ENCODE data around the gene URB1.
"Not testable (repeated sequence)": the region's sequence is repeated elsewhere in the genome, so short reads cannot be mapped to it uniquely, and the experiment has no call there.

The URB1 gene

DNA sequence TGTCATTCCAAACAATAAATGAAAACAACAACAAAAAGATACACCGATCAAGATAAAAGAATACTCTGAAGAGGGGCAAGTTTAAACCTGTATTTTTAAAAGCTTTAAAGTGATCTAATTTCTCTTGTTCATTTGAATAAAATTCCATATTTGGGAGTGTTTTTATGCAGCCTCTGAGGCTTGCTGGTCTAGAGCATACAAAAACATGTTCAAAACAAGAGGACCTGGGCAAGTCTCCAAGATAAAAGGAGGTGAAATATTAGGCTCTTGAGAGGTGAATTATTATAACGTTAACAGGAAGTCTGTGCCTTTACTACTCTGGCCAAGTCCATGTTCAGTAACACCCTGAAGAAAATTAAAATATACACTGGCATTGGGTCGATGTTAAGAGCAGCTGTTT lies 20.1 kb downstream of the URB1 start:
- no peak for DNase-seq

GRCh38 chr21:32371913-32372314 lies 20.9 kb downstream of the URB1 start:
- peak; percentile 81 to 95 (median 92) for DNase-seq

DNA sequence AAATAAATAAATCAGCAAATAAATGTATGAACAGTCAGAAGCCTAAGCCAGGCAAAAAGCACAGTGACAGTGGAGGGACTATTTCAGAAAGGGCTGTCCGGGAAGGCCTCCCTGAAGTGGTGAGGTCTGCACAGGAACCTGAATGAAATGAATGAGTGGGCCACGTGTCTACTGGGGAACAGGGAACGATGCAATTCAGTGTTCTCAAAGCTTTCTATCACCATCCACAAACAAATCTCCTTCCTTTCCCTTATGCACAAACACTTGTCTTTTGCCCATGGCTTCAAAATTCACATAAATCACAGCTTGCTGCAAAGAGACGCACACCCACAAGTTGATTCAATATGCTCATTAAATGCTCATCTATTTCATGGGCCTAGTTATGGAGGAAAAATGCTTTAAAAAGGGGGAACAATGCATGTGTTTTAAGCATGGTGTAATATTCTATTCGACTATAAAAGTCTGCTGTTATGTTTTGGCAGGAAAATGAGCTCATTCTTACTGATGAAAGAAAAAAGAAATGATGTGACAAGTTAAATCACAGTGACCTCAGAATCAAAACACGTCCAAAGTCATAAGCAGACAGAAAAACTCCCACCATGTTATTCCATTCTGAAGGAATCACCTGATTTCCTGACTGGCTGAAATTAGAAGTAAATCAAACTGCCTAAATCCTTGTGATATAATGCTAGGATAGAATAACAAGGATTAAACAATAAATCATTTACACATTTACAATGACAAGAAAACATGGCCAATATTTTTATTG lies 21.6 kb downstream of the URB1 start:
- peak; percentile 32 to 75 (median 72) for DNase-seq

DNA sequence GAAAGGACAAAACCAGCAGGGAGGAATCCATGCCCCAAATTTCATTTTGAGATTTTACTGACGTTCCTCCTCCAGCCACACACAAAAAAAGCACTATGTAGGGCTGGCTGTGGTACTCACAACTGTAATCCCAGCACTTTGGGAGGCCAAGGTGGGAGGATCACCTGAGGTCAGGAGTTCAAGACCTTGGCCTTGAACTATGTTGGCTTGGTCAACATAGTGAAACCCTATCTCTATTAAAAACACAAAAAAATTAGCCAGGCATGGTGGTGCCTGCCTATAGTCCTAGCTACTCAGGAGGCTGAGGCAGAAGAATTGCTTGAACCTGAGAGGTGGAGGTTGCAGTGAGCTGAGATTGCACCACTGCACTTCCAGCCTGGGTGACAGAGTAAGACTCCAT lies 23.9 kb downstream of the URB1 start:
- not testable (repeated sequence) for DNase-seq

GRCh38 chr21:32368386-32368785 lies 24.4 kb downstream of the URB1 start:
- no peak for DNase-seq

DNA sequence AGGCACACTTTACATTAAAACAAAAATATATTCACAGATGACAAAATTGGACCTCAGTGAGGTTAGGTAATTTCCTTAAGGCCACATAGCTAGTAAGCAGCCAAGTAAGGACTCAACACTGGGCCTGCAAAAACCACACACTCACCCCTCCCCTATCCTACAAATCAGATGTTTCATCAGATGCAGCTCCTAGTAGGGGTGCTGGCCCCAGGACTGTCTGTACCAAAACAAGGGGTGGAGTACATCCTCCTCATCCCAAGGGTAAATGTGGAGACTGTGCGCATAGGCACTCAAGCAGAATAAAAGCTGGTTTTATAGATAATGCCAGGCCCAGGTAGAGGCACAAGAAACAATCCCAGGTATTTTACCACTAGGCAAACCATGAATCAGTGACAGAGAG lies 25.7 kb downstream of the URB1 start:
- no peak for DNase-seq

DNA sequence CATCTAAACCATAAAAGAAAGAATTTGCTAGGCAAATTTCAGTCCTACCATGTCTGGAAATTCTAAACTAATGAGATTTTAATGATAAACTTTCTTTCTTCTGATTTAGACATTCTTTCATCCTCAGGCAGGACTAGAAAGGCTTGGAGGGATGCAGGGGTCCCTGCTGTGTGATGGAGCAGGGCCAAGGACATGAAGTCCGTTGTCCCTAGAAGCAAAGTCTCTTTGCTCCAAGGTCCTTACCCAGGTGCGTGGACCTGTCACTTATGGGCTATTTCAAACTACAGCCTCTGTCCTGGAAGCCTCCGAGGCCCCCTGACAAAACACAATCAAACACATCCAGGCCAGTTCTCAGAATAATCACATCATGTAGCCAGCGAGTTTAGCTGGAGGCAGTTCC lies 26.6 kb downstream of the URB1 start:
- no peak for DNase-seq

DNA sequence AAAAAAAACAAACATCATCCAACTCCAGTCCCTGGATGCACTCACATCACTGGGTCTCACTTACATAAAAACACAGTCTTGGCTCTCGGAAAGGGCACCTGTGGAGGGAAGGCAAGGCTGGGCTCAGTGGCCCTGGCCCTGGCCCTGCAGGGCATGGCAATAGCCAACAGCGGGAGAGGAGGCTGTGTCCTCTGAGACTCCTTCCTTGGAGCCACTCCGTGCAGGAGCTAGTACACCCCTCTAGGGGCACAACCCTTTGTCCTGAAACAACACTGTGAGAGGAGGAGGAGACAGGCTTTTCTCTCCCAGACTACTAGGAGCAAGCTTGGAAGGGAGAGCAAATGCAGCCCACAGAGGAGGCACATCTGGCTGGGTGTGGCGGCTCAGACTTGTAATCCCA lies 28.0 kb downstream of the URB1 start:
- DNase-seq = no peak

- DNase-seq = no peak
These were observed 28.4 kb downstream of the URB1 start for GRCh38 chr21:32364387-32364786.

GRCh38 chr21:32360401-32360975 lies 32.3 kb downstream of the URB1 start:
- DNase-seq = no peak

DNA sequence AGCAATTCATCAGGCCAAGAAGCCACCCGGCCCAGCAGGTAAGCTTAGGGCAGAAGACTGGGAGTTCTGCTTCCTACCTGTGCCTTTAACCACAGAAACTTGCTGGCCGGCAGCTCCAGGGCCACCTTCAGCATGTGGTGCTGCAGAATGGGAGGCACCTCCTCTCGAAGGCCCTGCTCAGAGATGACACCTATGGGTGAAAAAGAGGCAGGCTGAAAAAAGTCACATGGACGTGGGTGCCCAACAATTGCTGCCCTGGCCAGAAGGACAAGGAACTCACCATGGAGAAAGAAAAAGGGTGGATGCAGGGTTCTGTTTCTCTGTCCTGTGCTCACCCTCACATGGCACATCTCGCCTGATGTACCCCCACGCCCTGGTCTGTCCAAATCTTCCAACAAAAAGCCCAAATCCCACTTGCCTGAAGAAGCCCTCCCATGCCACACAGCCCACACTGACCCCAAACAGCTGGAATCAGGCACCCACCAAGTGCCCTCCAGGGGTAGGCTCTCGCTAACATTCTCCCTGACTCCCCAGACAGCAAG lies 33.0 kb downstream of the URB1 start:
- DNase-seq = peak in 2 of 3 donors; percentile 1 to 6

DNA sequence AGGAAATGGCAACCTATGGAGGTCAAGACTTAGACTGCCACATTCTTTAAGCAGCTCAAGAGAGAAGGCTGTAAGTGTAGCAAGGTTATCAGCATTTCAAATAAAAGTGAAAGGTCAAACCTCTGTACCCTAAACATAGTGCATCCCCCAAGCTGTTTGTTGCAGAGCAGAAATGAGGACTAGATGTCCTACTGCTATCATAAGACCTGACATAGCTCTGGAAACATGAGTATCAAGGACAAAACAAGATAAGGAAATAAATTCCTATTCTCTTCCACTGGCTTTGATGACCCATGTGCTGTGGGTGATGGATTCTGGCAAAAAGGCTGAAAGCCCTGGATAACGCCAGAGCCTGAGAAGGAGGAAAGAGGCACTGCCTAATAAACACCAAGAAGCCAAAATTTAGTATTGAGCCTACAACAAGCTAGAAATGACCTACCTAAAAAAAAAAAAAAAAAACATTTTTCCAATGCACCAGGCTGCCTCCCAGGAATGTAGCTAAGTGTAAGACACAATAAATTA lies 35.9 kb downstream of the URB1 start:
- no peak for DNase-seq

GRCh38 chr21:32353002-32353711 lies 39.7 kb downstream of the URB1 start:
- no peak for DNase-seq

DNA sequence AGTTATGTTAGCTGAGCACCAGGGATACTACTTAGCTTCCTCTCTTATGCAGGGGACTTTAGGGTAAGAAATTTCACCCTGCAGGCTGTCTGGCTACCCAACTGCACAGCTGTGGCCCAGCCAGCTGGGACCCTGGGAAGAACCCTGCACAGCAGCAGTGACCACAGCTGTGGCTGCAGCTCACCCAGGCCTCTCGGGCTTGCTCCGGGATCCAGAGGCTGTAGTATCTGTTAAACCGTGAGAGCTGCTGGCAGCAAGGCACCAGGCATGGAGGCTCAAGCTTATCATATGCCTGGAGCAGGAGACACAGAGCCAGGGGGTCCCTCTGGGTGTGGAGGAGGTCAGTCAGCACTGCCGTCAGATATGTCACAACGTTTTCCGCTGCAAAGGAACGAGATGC lies 40.3 kb downstream of the URB1 start:
- no peak for DNase-seq

DNA sequence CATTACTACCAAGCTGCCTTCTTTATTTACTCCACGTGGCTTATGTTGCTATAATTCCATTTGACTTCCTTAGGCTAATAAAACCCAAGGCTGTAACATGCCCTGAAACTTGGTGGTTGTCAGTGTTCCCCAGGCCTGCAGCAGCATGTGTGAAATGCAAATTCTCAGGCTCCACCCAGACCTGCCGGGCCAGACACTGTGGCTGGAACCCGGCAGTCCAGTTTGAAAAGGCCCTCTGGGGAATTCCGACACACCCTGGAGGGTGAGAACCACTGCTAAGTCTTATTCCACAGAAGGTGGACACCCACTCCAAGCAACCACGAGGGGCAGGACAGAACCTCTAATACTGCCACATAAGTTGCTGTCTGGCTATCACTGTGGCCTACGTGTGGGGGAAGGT lies 41.4 kb downstream of the URB1 start:
- DNase-seq = no peak

GRCh38 chr21:32350981-32351380 lies 41.8 kb downstream of the URB1 start:
- no peak for DNase-seq

DNA sequence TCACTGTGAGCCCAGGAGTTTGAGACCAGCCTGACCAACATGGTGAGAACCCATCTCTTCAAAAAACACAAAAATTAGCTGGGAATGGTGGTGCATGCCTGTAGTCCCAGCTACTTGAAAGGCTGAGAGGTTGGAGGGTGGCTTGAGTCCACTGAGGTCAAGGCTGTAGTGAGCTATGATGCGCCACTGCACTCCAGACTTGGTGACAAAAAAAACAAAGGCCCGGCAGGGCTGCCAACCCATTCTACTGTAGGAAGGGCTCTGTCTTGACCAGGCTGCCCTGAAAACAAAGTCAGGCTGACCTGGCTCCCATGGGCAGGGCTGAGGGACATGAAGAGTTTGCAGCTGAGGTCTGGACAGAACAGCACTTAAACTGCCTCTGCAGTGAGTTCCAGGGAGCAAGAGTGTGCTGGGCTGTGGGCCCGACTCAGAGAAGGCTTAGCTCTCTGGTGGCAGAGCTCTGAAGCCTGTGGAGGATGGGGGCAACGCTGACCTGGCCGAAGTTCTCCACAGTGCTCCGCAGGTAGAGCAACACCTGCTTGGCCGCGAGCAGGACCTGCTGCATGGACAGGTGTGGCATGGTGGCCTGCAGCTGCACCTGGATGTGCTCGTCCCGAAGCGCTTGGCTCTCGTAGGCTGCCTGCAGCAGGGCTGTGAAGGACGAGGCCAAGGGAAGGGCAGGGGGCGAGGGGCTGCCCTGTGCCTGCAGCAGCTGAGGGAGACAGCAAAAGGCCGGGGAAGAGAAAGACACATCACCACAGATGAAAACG lies 42.4 kb downstream of the URB1 start:
- no peak for DNase-seq

- DNase-seq = no peak
These were observed 43.4 kb downstream of the URB1 start for GRCh38 chr21:32349333-32349944.

- DNase-seq = no peak
These were observed 44.0 kb downstream of the URB1 start for GRCh38 chr21:32348604-32349332.

DNA sequence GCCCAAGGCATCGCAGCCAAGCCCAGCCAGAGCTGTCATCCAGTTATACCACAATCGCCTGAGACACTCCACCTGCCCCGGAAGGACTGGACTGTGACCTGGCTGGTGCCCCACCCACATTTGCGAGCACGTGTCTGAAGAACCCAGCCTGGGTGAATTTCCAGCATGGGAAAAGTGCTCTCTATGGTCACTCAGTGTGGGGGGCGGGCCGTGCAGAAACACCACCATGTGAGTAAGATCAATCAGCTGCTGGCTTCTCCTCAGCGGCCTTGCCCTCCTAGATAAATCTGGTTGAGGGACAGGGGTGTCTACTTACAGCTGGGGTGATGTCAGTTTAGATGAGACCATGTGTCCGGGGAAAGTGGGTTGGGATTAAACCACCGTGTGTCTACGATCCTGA lies 44.8 kb downstream of the URB1 start:
- no peak for DNase-seq

- DNase-seq = no peak
These were observed 45.5 kb downstream of the URB1 start for GRCh38 chr21:32347351-32347750.

GRCh38 chr21:32346951-32347350 lies 45.9 kb downstream of the URB1 start:
- DNase-seq = no peak

Measured in suppressor macrophage treated with lipopolysaccharide for 1 hour (primary cell).